Measurements from ENCODE around the gene DPF3. TPM values are rescaled to one million over a fixed set of nuclear protein-coding genes. Genes with fewer than 3 reads are reported as not detected.

DPF3 gene
- total and polyA plus RNA-seq, 2 of the 13 experiments (the other 11 are each of a cell fraction or from before 2014, with no cell fraction given) = 0.09 to 0.60 TPM

DNA sequence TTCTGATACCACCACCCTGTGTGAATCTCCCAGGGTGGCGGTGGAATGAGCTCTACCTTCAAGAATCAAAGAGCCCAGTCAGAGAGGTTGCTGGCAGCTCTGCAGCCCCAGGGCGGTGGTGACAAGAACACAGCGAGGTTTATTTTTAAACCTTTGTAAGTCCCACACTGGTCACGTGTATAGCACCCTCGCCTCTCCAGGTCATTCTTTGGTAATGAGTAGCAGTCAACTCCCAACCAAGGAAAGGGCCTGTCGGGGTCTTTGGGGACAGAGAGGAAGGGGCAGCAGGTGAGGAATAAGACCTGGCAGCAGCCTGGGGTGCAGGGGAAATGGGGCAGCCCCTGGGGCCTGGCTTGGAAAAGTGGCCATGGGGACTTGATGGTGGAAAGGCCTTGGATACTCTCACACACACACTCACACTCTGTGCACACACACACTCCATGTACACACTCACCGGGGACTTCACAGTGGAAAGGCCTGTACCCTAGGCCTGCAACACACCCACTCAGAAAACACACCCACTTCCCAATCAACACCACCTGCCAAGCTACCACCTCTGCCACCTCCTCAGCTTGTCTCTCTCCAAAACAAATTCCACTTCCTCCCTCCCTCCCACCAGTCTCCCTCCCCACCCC is 178.6 kb downstream of the DPF3 start:
- no peaks in the 10 kb centered on the region for H3K79me2 ChIP-seq (ENCODE audit: insufficient read depth, low read length)
- TF ChIP-seq ARHGAP35 (CRISPR knock-in tag; IDR thresholded peaks at IDR 0.05; ENCODE audit: borderline replicate concordance) (no peak), ZNF766 (CRISPR knock-in tag; IDR thresholded peaks at IDR 0.05; ENCODE audit: borderline replicate concordance) (peak; percentile 45; the same call in 1 of the 2 replicates), PHF21A (CRISPR knock-in tag; IDR thresholded peaks at IDR 0.05) (no peak), SAP130 (CRISPR knock-in tag; IDR thresholded peaks at IDR 0.05; ENCODE audit: low read depth) (no peak), ZNF263 (CRISPR knock-in tag; IDR thresholded peaks at IDR 0.05) (no peak), TRIM24 (CRISPR knock-in tag; IDR thresholded peaks at IDR 0.05) (no peak)
- ChIA-PET POLR2A (no interaction called here), CTCF (ENCODE audit: low intra/inter-chr PET ratio, low total read pairs) (no interaction called here)
- no TSS peak for BruUV-seq (replicated peaks)
- no peaks in the 10 kb centered on the region for H3K27me3 ChIP-seq (ENCODE audit: control insufficient read depth in 1 of 2, insufficient read depth in 2 of 2, low read length in 2 of 2)
- in situ Hi-C loops (cut with HindIII; ENCODE audit: extremely low pct_ligation_motif_present, low pct_unique_long_range_greater_than_20kb) (no loop called here), intact Hi-C loops (cut with micrococcal nuclease; ENCODE audit: unreplicated experiment) (no loop called here)
- peaks cover 4% of the 10 kb centered on the region; the same call in 1 of the 2 replicates for H3K4me1 ChIP-seq (ENCODE audit: insufficient read depth, low read length)
- WGBS (ENCODE audit: low lambda C conversion rate) = 62% methylated on average over 4 of the region's 7 CpGs
- H3K9ac ChIP-seq (ENCODE audit: insufficient read depth, low read depth, low read length) = no peak overlapping the region
- no peaks in the 10 kb centered on the region for H3K36me3 ChIP-seq (replicated peaks in 1 of 2; ENCODE audit: control insufficient read depth in 1 of 2, insufficient read depth in 2 of 2, low read length in 2 of 2)
- FAIRE-seq (no peak), ATAC-seq (no peak; the same call in 2 of the 3 replicates), DNase-seq (ENCODE audit: low spot score) (no peak)
- no peak overlapping the region for H3K27ac ChIP-seq (ENCODE audit: extremely low read length, insufficient read depth, low read length)
- H3K9me3 ChIP-seq (ENCODE audit: low read length) = no peaks in the 10 kb centered on the region
- H4K20me1 ChIP-seq (ENCODE audit: insufficient read depth, low read length) = no peaks in the 10 kb centered on the region
- H3K4me2 ChIP-seq (ENCODE audit: low read depth, low read length) = no peak overlapping the region
- no peak overlapping the region for H2AFZ ChIP-seq (ENCODE audit: low read length)
- no peak overlapping the region for H3K4me3 ChIP-seq (replicated peaks in 1 of 3; ENCODE audit: insufficient read depth in 1 of 3, low read depth in 2 of 3, low read length in 3 of 3)

- ATAC-seq = peak; percentile 66
- no peaks in the 10 kb centered on the region for H3K27me3 ChIP-seq (ENCODE audit: control insufficient read depth in 1 of 2, insufficient read depth in 2 of 2, low read length in 2 of 2)
- CTCF ChIA-PET (ENCODE audit: low intra/inter-chr PET ratio, low total read pairs) = no interaction called here
- intact Hi-C loops (cut with micrococcal nuclease; ENCODE audit: unreplicated experiment) = no loop called here
- TF ChIP-seq DDIT3 (CRISPR knock-in tag; IDR thresholded peaks at IDR 0.05) = no peak
- TF ChIP-seq CEBPB (IDR thresholded peaks at IDR 0.05; ENCODE audit: borderline replicate concordance, low read depth, low read length) = peak; percentile 82
- TF ChIP-seq, protein P1, sequence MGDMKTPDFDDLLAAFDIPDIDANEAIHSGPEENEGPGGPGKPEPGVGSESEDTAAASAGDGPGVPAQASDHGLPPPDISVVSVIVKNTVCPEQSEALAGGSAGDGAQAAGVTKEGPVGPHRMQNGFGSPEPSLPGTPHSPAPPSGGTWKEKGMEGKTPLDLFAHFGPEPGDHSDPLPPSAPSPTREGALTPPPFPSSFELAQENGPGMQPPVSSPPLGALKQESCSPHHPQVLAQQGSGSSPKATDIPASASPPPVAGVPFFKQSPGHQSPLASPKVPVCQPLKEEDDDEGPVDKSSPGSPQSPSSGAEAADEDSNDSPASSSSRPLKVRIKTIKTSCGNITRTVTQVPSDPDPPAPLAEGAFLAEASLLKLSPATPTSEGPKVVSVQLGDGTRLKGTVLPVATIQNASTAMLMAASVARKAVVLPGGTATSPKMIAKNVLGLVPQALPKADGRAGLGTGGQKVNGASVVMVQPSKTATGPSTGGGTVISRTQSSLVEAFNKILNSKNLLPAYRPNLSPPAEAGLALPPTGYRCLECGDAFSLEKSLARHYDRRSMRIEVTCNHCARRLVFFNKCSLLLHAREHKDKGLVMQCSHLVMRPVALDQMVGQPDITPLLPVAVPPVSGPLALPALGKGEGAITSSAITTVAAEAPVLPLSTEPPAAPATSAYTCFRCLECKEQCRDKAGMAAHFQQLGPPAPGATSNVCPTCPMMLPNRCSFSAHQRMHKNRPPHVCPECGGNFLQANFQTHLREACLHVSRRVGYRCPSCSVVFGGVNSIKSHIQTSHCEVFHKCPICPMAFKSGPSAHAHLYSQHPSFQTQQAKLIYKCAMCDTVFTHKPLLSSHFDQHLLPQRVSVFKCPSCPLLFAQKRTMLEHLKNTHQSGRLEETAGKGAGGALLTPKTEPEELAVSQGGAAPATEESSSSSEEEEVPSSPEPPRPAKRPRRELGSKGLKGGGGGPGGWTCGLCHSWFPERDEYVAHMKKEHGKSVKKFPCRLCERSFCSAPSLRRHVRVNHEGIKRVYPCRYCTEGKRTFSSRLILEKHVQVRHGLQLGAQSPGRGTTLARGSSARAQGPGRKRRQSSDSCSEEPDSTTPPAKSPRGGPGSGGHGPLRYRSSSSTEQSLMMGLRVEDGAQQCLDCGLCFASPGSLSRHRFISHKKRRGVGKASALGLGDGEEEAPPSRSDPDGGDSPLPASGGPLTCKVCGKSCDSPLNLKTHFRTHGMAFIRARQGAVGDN (CRISPR knock-in tag; IDR thresholded peaks at IDR 0.05) = 0 out of 2 replicates have a peak, but pooled peaks have one; percentile 23
- TF ChIP-seq ZNF282 (IDR thresholded peaks at IDR 0.05; ENCODE audit: partially characterized antibody) = no peak
- 0 out of 2 replicates have a peak, but pooled peaks have one; percentile 14 for TF ChIP-seq CEBPG (CRISPR knock-in tag; IDR thresholded peaks at IDR 0.05)
- no peak for TF ChIP-seq ZSCAN25 (CRISPR knock-in tag; IDR thresholded peaks at IDR 0.05)
- TF ChIP-seq ZNF263 (CRISPR knock-in tag; IDR thresholded peaks at IDR 0.05) = no peak
- no peaks in the 10 kb centered on the region for H3K79me2 ChIP-seq (ENCODE audit: insufficient read depth, low read length)
- no peaks in the 10 kb centered on the region for H3K9me3 ChIP-seq (ENCODE audit: low read length)
- no peak overlapping the region for H3K9ac ChIP-seq (ENCODE audit: insufficient read depth, low read depth, low read length)
- H3K4me3 ChIP-seq (replicated peaks in 1 of 3; ENCODE audit: insufficient read depth in 1 of 3, low read depth in 2 of 3, low read length in 3 of 3) = no peak overlapping the region
- H4K20me1 ChIP-seq (ENCODE audit: insufficient read depth, low read length) = no peaks in the 10 kb centered on the region
- BruUV-seq (replicated peaks) = no TSS peak
- peaks cover 4% of the 10 kb centered on the region; the same call in 1 of the 2 replicates for H3K4me1 ChIP-seq (ENCODE audit: insufficient read depth, low read length)
- no peak overlapping the region for H2AFZ ChIP-seq (ENCODE audit: low read length)
- DNase-seq (ENCODE audit: low spot score) = no peak
- FAIRE-seq = no peak
- POLR2A ChIA-PET = no interaction called here
- in situ Hi-C loops (cut with HindIII; ENCODE audit: extremely low pct_ligation_motif_present, low pct_unique_long_range_greater_than_20kb) = no loop called here
- H3K27ac ChIP-seq (ENCODE audit: extremely low read length, insufficient read depth, low read length) = no peak overlapping the region
- no peak overlapping the region for H3K4me2 ChIP-seq (ENCODE audit: low read depth, low read length)
- WGBS (ENCODE audit: low lambda C conversion rate) = 23% methylated on average over 5 of the region's 8 CpGs
- H3K36me3 ChIP-seq (replicated peaks in 1 of 2; ENCODE audit: control insufficient read depth in 1 of 2, insufficient read depth in 2 of 2, low read length in 2 of 2) = no peaks in the 10 kb centered on the region
These were observed 179.1 kb downstream of the DPF3 start for GRCh38 chr14:72714871-72715214.
